Transverse colon (tissue), 3 donors: ENCODE measurements around the gene RPS6KC1.

Source experiments
- POLR2A ChIP-seq: fragments of 450-650 bp; IDR thresholded peaks from one replicate; pipeline ENCODE4 v1.6.1; 2016; ENCODE audit warnings: antibody characterized with exemption, mild to moderate bottlenecking, moderate library complexity
- POLR2AphosphoS5 ChIP-seq, 3 donors: sonication (generic); formaldehyde crosslinking; IDR thresholded peaks; one replicate each; pipeline ENCODE4 v1.6.1; 2016; ENCODE audit warnings: antibody characterized with exemption in 3 of 3

- TF ChIP-seq POLR2A = no peak
- no peak for TF ChIP-seq POLR2AphosphoS5 (IDR thresholded peaks at IDR 0.05)
Measured at GRCh38 chr1:213183036-213183672, 132.1 kb downstream of the RPS6KC1 start.
